Adrenal gland (tissue), 19 donors: ENCODE results near the gene MRRF. TPM values are rescaled to one million over a fixed set of nuclear protein-coding genes. Genes with fewer than 3 reads are reported as not detected.

Experiments used
- DNase-seq, 7 donors: peaks; one replicate each; pipeline ENCODE4 v3.0.0-alpha.2; 2019 to 2020
- H3K27ac ChIP-seq, 5 donors: fragments of 200-600 bp; sonication (generic) in 4 of 5; 1 replicate in 3 of 5; 2 replicates in 2 of 5; pipeline versions ENCODE4 v1.5.1 to v1.8.0; 2016 to 2020; ENCODE audit warnings: mild to moderate bottlenecking in 1 of 5
- H3K27me3 ChIP-seq: fragments of 200-600 bp; 2 replicates; pipeline ENCODE4 v1.8.0; 2021
- H3K36me3 ChIP-seq, 2 donors: fragments of 200-600 bp; replicated peaks in 1 of 2; 1 replicate in 1 of 2; 2 replicates in 1 of 2; pipeline versions ENCODE4 v1.5.1 to v1.8.0; 2018 to 2022
- H3K4me1 ChIP-seq, 2 donors: fragments of 200-600 bp; replicated peaks in 1 of 2; 1 replicate in 1 of 2; 2 replicates in 1 of 2; pipeline versions ENCODE4 v1.5.1 to v1.8.0; 2018 to 2021
- H3K4me3 ChIP-seq, 4 donors: fragments of 200-600 bp; sonication (generic) in 3 of 4; one replicate each; pipeline ENCODE4 v1.5.1; 2016 to 2018
- H3K9me3 ChIP-seq, 3 donors: fragments of 200-600 bp; sonication (generic) in 1 of 3; replicated peaks in 1 of 3; 1 replicate in 2 of 3; 2 replicates in 1 of 3; pipeline versions ENCODE4 v1.5.1 to v1.8.0; 2016 to 2021
- CTCF ChIP-seq, 6 experiments: fragments of 450-650 bp in 4 of 6; fragments of 200-600 bp in 2 of 6; sonication (generic) in 1 of 6; IDR thresholded peaks; 1 replicate in 5 of 6; 2 replicates in 1 of 6; pipeline versions ENCODE4 v1.5.1 to v1.8.0; 2016 to 2021; ENCODE audit warnings: antibody characterized with exemption in 6 of 6, mild to moderate bottlenecking in 2 of 6, moderate library complexity in 1 of 6
- POLR2A ChIP-seq, 2 donors: fragments of 450-650 bp; IDR thresholded peaks; one replicate each; pipeline ENCODE4 v1.6.1; 2017; ENCODE audit warnings: antibody characterized with exemption in 2 of 2, mild to moderate bottlenecking in 2 of 2, moderate library complexity in 1 of 2
- WGBS, 4 donors: extraction: QIAGEN DNeasy Blood & Tissue Kit in 2 of 4; methylation state at CpG; one replicate each; pipeline versions ENCODE4 v1.1.5 to v1.1.7; 2013 to 2017; 5-methylcytosine and 5-hydroxymethylcytosine counted together
- intact Hi-C, 2 donors: fragments of 100-400 bp; cut with DNase I; formaldehyde crosslinking; loops; one replicate each; pipeline versions ENCODE4 v1.14.1 to v1.15.0; 2022 to 2023
- long read RNA-seq, 10 donors: library from polyadenylated mRNA in 3 of 10; unstranded in 2 of 10; stranded (forward) in 1 of 10; transcript quantifications; one replicate each; pipeline ENCODE4 v2.0.0 and lab custom pipeline, GENCODE V29; 2021 to 2026
- polyA plus RNA-seq, 3 donors: library from polyadenylated mRNA; stranded (reverse); fragments of 200-250 nt in 2 of 3; fragments of 350-450 nt in 1 of 3; fragmentation: Illumina TruSeq in 1 of 3; extraction: RNeasy Lipid Tissue Mini Kit (QIAGEN cat#74804) in 1 of 3; gene quantifications; one replicate each; pipeline ENCODE4 v1.2.3, GENCODE V29; 2013 to 2014
- total RNA-seq, 9 donors: library from RNA; depleted of rRNA in 4 of 9; stranded (reverse); fragments of >200 nt in 4 of 9; fragments of 120-200 nt in 1 of 9; fragmentation: NEBNext Ultra II Directional in 1 of 9; extraction: Animal tissue kit (Norgen Biotek cat#: 25700) in 1 of 9; gene quantifications; one replicate each; pipeline versions ENCODE4 v1.1.0 to v1.2.4, GENCODE V29; 2013 to 2023
- donor health status: healthy with polysubstance abuse.
- donor health status: Bipolar disorder and iron deficiency.
- donor health status: DM: yes; HTN: yes; CAD: no.
- donor health status: DM: no; HTN: no; CAD: no.
- donor health status: DM: no; HTN: no; CAD: no.
- donor health status: DM: yes; HTN: yes; CAD: no.

The MRRF gene
- total RNA-seq, result 10 to 100 TPM; 24.9 to 55.4 (median 34.6) TPM
- polyA plus RNA-seq, result 10 to 100 TPM; 34.5 to 66.3 (median 49.3) TPM
- long read RNA-seq, donor 1, full-length matches to known transcripts, result 9 of 15 reads
- long read RNA-seq, donor 1, partial matches to known transcripts, result 6 of 15 reads
- long read RNA-seq, donor 1, other reads (novel, unspliced or antisense), result 0 of 15 reads
- long read RNA-seq, donor 2, full-length matches to known transcripts, result 8 of 8 reads
- long read RNA-seq, donor 2, partial matches to known transcripts, result 0 of 8 reads
- long read RNA-seq, donor 2, other reads (novel, unspliced or antisense), result 0 of 8 reads
- long read RNA-seq, donor 3, full-length matches to known transcripts, result 4 of 4 reads
- long read RNA-seq, donor 3, partial matches to known transcripts, result 0 of 4 reads
- long read RNA-seq, donor 3, other reads (novel, unspliced or antisense), result 0 of 4 reads
- long read RNA-seq, donor 4, full-length matches to known transcripts, result 18 of 27 reads
- long read RNA-seq, donor 4, partial matches to known transcripts, result 2 of 27 reads
- long read RNA-seq, donor 4, other reads (novel, unspliced or antisense), result 7 of 27 reads
- long read RNA-seq, donor 5, full-length matches to known transcripts, result 20 of 30 reads
- long read RNA-seq, donor 5, partial matches to known transcripts, result 0 of 30 reads
- long read RNA-seq, donor 5, other reads (novel, unspliced or antisense), result 10 of 30 reads
- long read RNA-seq, donor 6, full-length matches to known transcripts, result 2 of 12 reads
- long read RNA-seq, donor 6, partial matches to known transcripts, result 6 of 12 reads
- long read RNA-seq, donor 6, other reads (novel, unspliced or antisense), result 4 of 12 reads
- long read RNA-seq, donor 7, full-length matches to known transcripts, result 3 of 3 reads
- long read RNA-seq, donor 7, partial matches to known transcripts, result 0 of 3 reads
- long read RNA-seq, donor 7, other reads (novel, unspliced or antisense), result 0 of 3 reads
- long read RNA-seq, donor 8, full-length matches to known transcripts, result 7 of 7 reads
- long read RNA-seq, donor 8, partial matches to known transcripts, result 0 of 7 reads
- long read RNA-seq, donor 8, other reads (novel, unspliced or antisense), result 0 of 7 reads
- long read RNA-seq, donor 9, full-length matches to known transcripts, result 7 of 34 reads
- long read RNA-seq, donor 9, partial matches to known transcripts, result 27 of 34 reads
- long read RNA-seq, donor 9, other reads (novel, unspliced or antisense), result 0 of 34 reads
- long read RNA-seq, donor 10, full-length matches to known transcripts, result 4 of 4 reads
- long read RNA-seq, donor 10, partial matches to known transcripts, result 0 of 4 reads
- long read RNA-seq, donor 10, other reads (novel, unspliced or antisense), result 0 of 4 reads

DNA sequence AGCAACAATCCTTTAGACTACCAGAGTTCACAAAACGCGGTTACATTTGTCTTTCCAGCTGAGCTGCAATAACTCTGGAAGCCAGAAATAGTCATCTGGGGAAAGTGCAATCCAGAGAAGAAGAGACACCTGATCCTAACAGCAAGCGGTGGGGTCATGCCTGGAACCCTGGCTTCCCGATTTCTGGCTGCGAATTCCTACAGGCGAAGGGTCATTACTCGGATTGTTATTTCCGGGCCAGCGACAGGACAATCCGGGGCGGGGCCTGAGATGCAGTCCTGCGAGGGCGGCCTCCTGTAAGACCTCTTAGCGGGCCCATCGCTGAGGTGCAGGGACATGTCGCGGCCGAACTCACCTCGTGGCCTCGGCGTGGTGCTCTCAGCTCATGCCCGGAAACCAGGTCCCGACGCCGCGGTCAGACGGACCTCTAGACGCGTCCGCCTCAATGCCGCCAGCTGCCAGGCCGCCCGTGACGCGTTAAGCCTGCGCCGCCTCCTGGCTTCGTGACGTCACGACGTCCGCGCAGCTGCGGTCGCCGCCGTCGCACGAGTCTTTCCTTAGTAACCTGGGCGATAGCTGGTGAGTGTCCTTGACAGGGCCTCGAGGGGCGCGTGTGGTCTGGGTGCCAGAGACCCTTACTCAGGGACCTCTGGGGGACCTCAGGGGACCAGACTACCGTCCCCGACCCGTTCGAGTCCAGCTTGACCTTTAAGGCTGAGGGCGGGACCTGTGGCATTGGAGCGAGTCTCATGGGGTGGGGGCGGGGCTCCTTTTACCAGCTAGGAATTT, at the start of gene MRRF, which contains the start of gene RBM18:
Gene MRRF, plus strand, starts transcription at position 523 of the 789 bp plus-strand sequence. CDS start 6,010 bp downstream, outside the sequence.
Gene RBM18, minus strand, starts transcription at position 481 of the 789 bp plus-strand sequence. CDS start 3,348 bp downstream, outside the sequence.
- Histone ChIP-seq H3K4me3 (peak within 1 kb of the TSS; percentile 11 to 91 (median 56)), H3K4me1 (peaks cover 19 to 51% of the 10 kb centered on the region in 2 donors), H3K9me3 (no peaks in the 10 kb centered on the region), H3K27ac (peak within 1 kb of the TSS; percentile 66 to 97 (median 88)), H3K27me3 (no peaks in the 10 kb centered on the region), H3K36me3 (peaks cover 0 to 19% of the 10 kb centered on the region in 2 donors)
- peak; percentile 87 to 96 (median 92) for DNase-seq
- intact Hi-C loops, result no loop called here
- TF ChIP-seq CTCF (IDR thresholded peaks at IDR 0.05), result peak in 1 of 6 experiments; percentile 18
- peak; percentile 53 to 62 for TF ChIP-seq POLR2A (IDR thresholded peaks at IDR 0.05)
- WGBS, 4 donors, result 0% methylated on average over 12 to 60 of the region's 60 CpGs

DNA sequence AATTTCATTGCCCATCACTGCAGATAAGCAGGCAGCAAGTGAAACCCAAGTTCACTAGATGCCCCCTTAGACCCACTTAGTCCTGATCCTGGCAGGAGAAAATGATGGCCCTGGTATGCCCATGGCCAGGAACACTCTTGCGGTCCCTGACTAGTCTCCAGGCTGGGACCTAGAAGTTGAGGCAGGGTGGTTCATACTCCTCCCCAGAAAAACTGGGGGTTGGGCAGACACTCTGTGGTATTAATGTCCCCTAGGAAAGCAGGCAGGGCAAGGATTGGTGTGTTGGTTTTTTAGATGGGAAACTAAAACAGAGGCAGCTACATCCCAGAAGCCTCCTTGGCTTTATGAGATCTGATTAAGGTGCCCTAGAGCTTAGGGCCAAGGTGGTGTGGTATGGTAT, 49.0 kb upstream of the MRRF start:
- intact Hi-C loops, result no loop called here
- no peak for TF ChIP-seq POLR2A (IDR thresholded peaks at IDR 0.05)
- no peak for TF ChIP-seq CTCF (IDR thresholded peaks at IDR 0.05)
- H3K27me3 ChIP-seq, result peaks cover 64% of the 10 kb centered on the region
- DNase-seq, result no peak
- H3K4me3 ChIP-seq, result no peak overlapping the region
- H3K36me3 ChIP-seq, result no peaks in the 10 kb centered on the region
- peaks cover 21 to 29% of the 10 kb centered on the region in 2 donors for H3K4me1 ChIP-seq
- H3K27ac ChIP-seq, result no peak overlapping the region
- no peaks in the 10 kb centered on the region for H3K9me3 ChIP-seq
- WGBS, 4 donors, result 85 to 100% (median 94%) methylated on average over 1 of the region's 1 CpG

DNA sequence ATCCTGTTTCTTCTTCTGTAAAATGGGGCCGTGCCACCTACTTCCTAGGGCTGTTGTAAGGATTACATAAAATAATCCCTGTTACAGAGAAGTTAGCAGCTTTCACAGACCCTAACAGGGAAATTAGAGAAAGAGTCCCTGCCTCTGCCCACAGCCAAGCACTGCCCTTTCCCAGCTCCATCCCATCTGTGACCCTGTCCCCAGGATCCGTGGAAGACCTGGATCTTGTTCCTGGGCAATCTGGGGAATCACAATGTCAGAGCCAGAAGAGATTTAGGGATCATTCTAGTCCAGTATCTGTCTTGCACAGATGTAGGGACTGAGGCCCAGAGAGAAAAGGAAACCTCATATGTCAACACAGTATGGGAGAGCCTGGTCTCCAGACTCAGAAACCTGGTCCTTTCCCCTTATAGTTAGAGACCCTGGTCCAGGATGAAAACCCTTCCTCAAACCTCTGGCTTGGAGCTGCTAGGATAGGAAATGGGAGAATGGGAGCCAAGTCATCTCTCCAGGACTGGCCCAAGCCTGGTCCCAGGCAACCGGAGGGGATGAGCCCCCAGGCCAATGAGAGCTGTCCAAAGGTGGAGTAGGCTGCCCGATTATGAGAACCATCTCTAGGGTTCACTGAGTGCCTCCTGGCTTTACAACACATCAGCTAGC, 48.4 kb upstream of the MRRF start:
- Histone ChIP-seq H3K36me3 (no peaks in the 10 kb centered on the region), H3K27ac (no peak overlapping the region), H3K27me3 (peaks cover 65% of the 10 kb centered on the region), H3K4me1 (peaks cover 21 to 30% of the 10 kb centered on the region in 2 donors), H3K9me3 (no peaks in the 10 kb centered on the region), H3K4me3 (no peak overlapping the region)
- no peak for DNase-seq
- TF ChIP-seq POLR2A (IDR thresholded peaks at IDR 0.05) (no peak), CTCF (IDR thresholded peaks at IDR 0.05) (no peak)
- WGBS, 4 donors, result 74 to 81% (median 78%) methylated on average over 4 of the region's 4 CpGs
- intact Hi-C loops, result no loop called here
